Central memory CD4-positive, alpha-beta T cell (primary cell): ENCODE data around the gene CHPF2.

Experiments
- DNase-seq: peaks from one replicate; pipeline ENCODE4 v3.0.0; 2022

CHPF2 gene

GRCh38 chr7:151206914-151207313 is 25.4 kb upstream of the CHPF2 start:
- DNase-seq, result peak; percentile 82

- no peak for DNase-seq
These were observed 25.0 kb upstream of the CHPF2 start for GRCh38 chr7:151207315-151207714.

- no peak for DNase-seq
These were observed 24.5 kb upstream of the CHPF2 start for GRCh38 chr7:151207804-151208203.

GRCh38 chr7:151208253-151208862 is 23.9 kb upstream of the CHPF2 start:
- DNase-seq, result no peak

GRCh38 chr7:151209588-151209987 is 22.7 kb upstream of the CHPF2 start:
- DNase-seq, result no peak

- DNase-seq, result no peak
These were observed 22.0 kb upstream of the CHPF2 start, which contains the start of gene H2BK1 for GRCh38 chr7:151210087-151210854. H2BK1 (minus strand) TSS chr7:151210488; CDS start chr7:151210318, 170 bp downstream.

GRCh38 chr7:151211155-151211772 is 21.0 kb upstream of the CHPF2 start:
- DNase-seq, result no peak

- no peak for DNase-seq
These were observed 19.7 kb upstream of the CHPF2 start for GRCh38 chr7:151212626-151213025.

- no peak for DNase-seq
These were observed 18.5 kb upstream of the CHPF2 start for GRCh38 chr7:151213826-151214225.

- no peak for DNase-seq
These were observed 16.9 kb upstream of the CHPF2 start for GRCh38 chr7:151215396-151215795.

- DNase-seq, result no peak
These were observed 14.1 kb upstream of the CHPF2 start for GRCh38 chr7:151218170-151218569.

GRCh38 chr7:151223728-151224127 is 8.6 kb upstream of the CHPF2 start:
- no peak for DNase-seq

GRCh38 chr7:151225948-151226510 is 6.3 kb upstream of the CHPF2 start:
- DNase-seq, result no peak

- no peak for DNase-seq
These were observed 5.8 kb upstream of the CHPF2 start for GRCh38 chr7:151226560-151226874.

- peak; percentile 95 for DNase-seq
These were observed 5.2 kb upstream of the CHPF2 start, which contains the start of gene ABCF2 for GRCh38 chr7:151226875-151227782. ABCF2 (minus strand) TSS chr7:151227205; CDS start chr7:151226458, 747 bp downstream.

- no peak for DNase-seq
These were observed 4.0 kb upstream of the CHPF2 start for GRCh38 chr7:151228024-151228866.

- DNase-seq, result no peak
These were observed 3.0 kb upstream of the CHPF2 start for GRCh38 chr7:151229249-151229648.

GRCh38 chr7:151231080-151231479 is 1.2 kb upstream of the CHPF2 start:
- no peak for DNase-seq

- peak; percentile 56 for DNase-seq
These were observed 826 bp downstream of the CHPF2 start for GRCh38 chr7:151232917-151233701.

GRCh38 chr7:151233804-151234203 is 1.5 kb downstream of the CHPF2 start:
- no peak for DNase-seq
